AG09319 (cell line): ENCODE measurements around the gene DRICH1.
"Not testable (repeated sequence)": the region's sequence is repeated elsewhere in the genome, so short reads cannot be mapped to it uniquely, and the experiment has no call there.

Experiments
- DNase-seq: peaks from one replicate; pipeline ENCODE4 v3.0.0-alpha.2; 2010; ENCODE audit warnings: low read depth; ENCODE audit errors: extremely low read depth
- TF ChIP-seq, protein P1 (sequence below): IDR thresholded peaks from 2 replicates; pipeline ENCODE4 v1.5.1; 2011; ENCODE audit warnings: low read depth, mild to moderate bottlenecking, inconsistent platforms, low read length, moderate library complexity

DRICH1 gene

GRCh38 chr22:23579280-23579679, 52.8 kb downstream of the DRICH1 start:
- DNase-seq, result no peak
- TF ChIP-seq, protein P1, sequence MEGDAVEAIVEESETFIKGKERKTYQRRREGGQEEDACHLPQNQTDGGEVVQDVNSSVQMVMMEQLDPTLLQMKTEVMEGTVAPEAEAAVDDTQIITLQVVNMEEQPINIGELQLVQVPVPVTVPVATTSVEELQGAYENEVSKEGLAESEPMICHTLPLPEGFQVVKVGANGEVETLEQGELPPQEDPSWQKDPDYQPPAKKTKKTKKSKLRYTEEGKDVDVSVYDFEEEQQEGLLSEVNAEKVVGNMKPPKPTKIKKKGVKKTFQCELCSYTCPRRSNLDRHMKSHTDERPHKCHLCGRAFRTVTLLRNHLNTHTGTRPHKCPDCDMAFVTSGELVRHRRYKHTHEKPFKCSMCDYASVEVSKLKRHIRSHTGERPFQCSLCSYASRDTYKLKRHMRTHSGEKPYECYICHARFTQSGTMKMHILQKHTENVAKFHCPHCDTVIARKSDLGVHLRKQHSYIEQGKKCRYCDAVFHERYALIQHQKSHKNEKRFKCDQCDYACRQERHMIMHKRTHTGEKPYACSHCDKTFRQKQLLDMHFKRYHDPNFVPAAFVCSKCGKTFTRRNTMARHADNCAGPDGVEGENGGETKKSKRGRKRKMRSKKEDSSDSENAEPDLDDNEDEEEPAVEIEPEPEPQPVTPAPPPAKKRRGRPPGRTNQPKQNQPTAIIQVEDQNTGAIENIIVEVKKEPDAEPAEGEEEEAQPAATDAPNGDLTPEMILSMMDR, result no peak

- TF ChIP-seq, protein P1, result no peak
- DNase-seq, result no peak
Measured at GRCh38 chr22:23578306-23578705, 53.8 kb downstream of the DRICH1 start.

DNA sequence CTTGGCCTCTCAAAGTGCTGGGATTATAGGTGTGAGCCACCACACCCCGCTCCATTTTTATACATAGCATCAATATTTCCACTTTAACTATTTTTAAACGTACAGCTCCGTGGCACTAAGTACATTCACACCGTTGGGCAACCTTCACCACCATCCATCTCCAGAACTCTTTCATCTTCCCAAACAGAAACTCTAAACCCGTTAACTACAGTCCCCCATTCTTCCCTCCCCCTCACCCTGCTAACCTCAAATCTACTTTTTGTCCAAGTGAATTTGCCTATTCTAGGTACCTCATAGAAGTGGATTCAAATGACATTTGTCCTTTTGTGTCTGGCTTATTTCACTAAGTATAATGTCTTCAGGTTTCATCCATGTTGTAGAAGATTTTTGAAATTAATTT, 55.4 kb downstream of the DRICH1 start:
- TF ChIP-seq, protein P1, result no peak
- DNase-seq, result no peak

DNA sequence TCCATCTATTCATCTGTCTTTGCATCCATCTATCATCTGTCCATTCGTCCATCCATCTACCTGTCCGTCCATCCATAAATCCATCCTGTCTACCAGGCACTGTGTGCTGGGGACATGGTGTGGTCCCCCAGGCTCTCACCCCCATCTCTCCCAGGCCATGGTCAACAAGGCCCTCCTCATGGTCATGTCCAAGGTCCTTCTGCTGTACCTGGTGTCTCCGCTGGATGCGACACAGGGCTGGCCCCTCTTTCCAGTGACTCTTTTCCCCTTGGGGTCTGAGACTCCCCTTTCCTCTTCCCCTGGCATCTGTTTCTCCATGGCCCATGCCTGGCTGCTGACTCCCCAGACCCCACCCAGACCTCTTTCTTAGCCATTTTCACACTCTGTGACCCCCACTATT, 56.5 kb downstream of the DRICH1 start:
- DNase-seq, result no peak
- TF ChIP-seq, protein P1, result no peak

DNA sequence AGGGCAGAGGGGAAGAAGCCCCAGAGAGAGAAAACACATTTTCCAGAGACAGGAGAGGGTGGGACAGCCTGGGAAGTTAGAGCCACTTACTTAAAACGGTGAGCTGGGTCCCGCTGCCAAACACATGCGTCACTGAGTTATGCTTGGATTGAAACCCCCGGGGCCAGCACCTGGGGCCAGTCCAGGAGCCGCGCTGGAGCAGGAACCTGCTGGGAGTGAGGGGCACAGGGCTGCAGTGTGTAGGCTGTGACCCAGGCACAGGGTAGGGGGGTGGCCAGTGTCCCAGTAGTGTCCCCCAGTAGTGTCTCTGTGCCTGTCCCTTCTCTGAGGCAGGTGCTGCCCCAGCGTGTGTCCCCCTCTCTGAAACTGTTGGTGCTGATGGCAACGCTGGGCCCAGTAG, 57.2 kb downstream of the DRICH1 start:
- no peak for DNase-seq
- TF ChIP-seq, protein P1, result no peak

- DNase-seq, result no peak
- TF ChIP-seq, protein P1, result no peak
Measured at GRCh38 chr22:23574371-23574811, 57.7 kb downstream of the DRICH1 start.

GRCh38 chr22:23573701-23574235, 58.4 kb downstream of the DRICH1 start:
- not testable (repeated sequence) for DNase-seq

- DNase-seq, result not testable (repeated sequence)
Measured at GRCh38 chr22:23573106-23573505, 59.0 kb downstream of the DRICH1 start.
